Panc1 (cell line): ENCODE data around the gene OSTC. TPM values are rescaled to one million over a fixed set of nuclear protein-coding genes. Genes with fewer than 3 reads are reported as not detected.

Source experiments
- ATAC-seq: fragments of 200-7000 bp; cut with Tn5 transposase; 2 replicates; pipeline ENCODE4 v1.9.1; 2020; ENCODE audit warnings: mild to moderate bottlenecking, moderate library complexity
- BruUV-seq: library from RNA; stranded (reverse); fragments of 400-500 nt; replicated peaks from 2 replicates; lab custom pipeline; 2021; lab: Mats Ljungman, UMichigan
- CTCF ChIA-PET: fragments of 300-600 bp; sonication (Branson Sonifier 250); formaldehyde crosslinking; loops from one replicate; lab custom pipeline; 2022; ENCODE audit warnings: antibody characterized with exemption; lab: Charles Lee
- POLR2A ChIA-PET: fragments of 300-600 bp; sonication (Branson Sonifier 250); formaldehyde crosslinking; loops from one replicate; lab custom pipeline; 2022; ENCODE audit warnings: antibody characterized with exemption; lab: Charles Lee
- DNase-seq: peaks from one replicate; pipeline ENCODE4 v3.0.0-alpha.2; 2010; ENCODE audit warnings: low read depth, low spot score
- H3K27ac ChIP-seq: 2 replicates; pipeline ENCODE4 v1.5.1; 2011; ENCODE audit warnings: mild to moderate bottlenecking, low read length, inconsistent platforms
- H3K27me3 ChIP-seq: fragments of 200-500 bp; sonication (Bioruptor generic); 2 replicates; pipeline ENCODE4 v1.6.0; 2014; ENCODE audit warnings: low read length, inconsistent platforms; ENCODE audit not compliant: control insufficient read depth, insufficient read depth
- H3K36me3 ChIP-seq: fragments of 200-500 bp; sonication (Bioruptor generic); 2 replicates; pipeline ENCODE4 v1.5.1; 2014; ENCODE audit warnings: inconsistent platforms, mild to moderate bottlenecking, low read length, moderate library complexity; ENCODE audit not compliant: control insufficient read depth, insufficient read depth
- H3K4me1 ChIP-seq: 2 replicates; pipeline ENCODE4 v1.5.1; 2011; ENCODE audit warnings: inconsistent platforms, mild to moderate bottlenecking, low read length, moderate library complexity; ENCODE audit not compliant: control insufficient read depth, insufficient read depth
- H3K4me3 ChIP-seq, 2 experiments: 2 replicates each; pipeline ENCODE4 v1.5.1; 2011 to 2012; ENCODE audit warnings: low read depth in 2 of 2, low read length in 2 of 2, mild to moderate bottlenecking in 2 of 2, inconsistent platforms in 1 of 2, moderate library complexity in 1 of 2
- H3K9me3 ChIP-seq: fragments of 200-500 bp; sonication (Bioruptor generic); 2 replicates; pipeline ENCODE4 v1.5.1; 2014; ENCODE audit warnings: low read depth, mild to moderate bottlenecking, inconsistent platforms, low read length, moderate library complexity; ENCODE audit not compliant: control insufficient read depth, insufficient read depth
- POLR2AphosphoS5 ChIP-seq: IDR thresholded peaks from 2 replicates; pipeline ENCODE4 v1.6.1; 2012; ENCODE audit warnings: mild to moderate bottlenecking, low read depth, low read length, moderate library complexity
- SIN3A ChIP-seq: IDR thresholded peaks from 2 replicates; pipeline ENCODE4 v1.6.1; 2012; ENCODE audit warnings: low read depth, mild to moderate bottlenecking, low read length, moderate library complexity, borderline replicate concordance; ENCODE audit not compliant: insufficient read depth
- TCF7L2 ChIP-seq: IDR thresholded peaks from 2 replicates; pipeline ENCODE4 v1.6.1; 2011; ENCODE audit warnings: mild to moderate bottlenecking, low read depth, low read length, inconsistent platforms
- in situ Hi-C: cut with HindIII; loops from 2 replicates; pipeline ENCODE4 v1.10.0; 2016; ENCODE audit warnings: low sequenced_read_pairs, low pct_unique_long_range_greater_than_20kb
- intact Hi-C: fragments of 100-400 bp; cut with micrococcal nuclease; formaldehyde crosslinking; loops from one replicate; pipeline ENCODE4 v1.10.0; 2022; ENCODE audit not compliant: unreplicated experiment
- total RNA-seq: library from RNA; stranded (reverse); gene quantifications from one replicate; pipeline ENCODE4 v1.2.1, GENCODE V29; 2021; ENCODE audit not compliant: unreplicated experiment
- TF ChIP-seq, protein P1 (sequence below): fragments of 450-650 bp; IDR thresholded peaks from 2 replicates; pipeline ENCODE4 v1.5.1; 2017; ENCODE audit warnings: mild to moderate bottlenecking
- TF ChIP-seq, protein P2 (sequence below), 2 experiments: IDR thresholded peaks; 2 replicates each; pipeline ENCODE4 v1.6.1; 2011 to 2012; ENCODE audit warnings: low read depth in 2 of 2, control low read depth in 1 of 2, low read length in 1 of 2, mild to moderate bottlenecking in 1 of 2, moderate library complexity in 1 of 2; ENCODE audit not compliant: insufficient read depth in 1 of 2

OSTC gene
- total RNA-seq, 1 experiment from 2014 or later, result 57.8 TPM

DNA sequence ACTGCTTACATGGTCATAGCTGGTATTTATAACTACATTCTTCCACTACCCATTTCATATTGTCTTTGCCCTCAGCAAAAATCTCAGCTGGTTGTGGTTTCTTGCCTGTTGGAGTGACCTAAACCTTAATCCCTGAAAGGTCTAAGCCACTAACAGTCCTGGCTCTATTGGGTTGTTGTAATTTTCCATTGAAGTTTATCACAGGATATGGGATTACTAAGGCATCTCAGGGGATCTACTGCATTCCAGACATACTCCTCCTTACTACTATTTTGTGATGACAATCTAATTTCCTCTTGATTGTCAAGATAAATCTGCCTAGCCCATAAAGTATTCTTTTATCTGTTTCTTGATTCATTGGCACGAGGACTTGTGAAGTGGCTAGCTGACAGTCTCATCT lies 6.2 kb upstream of the OSTC start:
- Histone ChIP-seq H3K4me3 (no peak overlapping the region), H3K4me1 (no peaks in the 10 kb centered on the region), H3K27ac (no peak overlapping the region), H3K9me3 (no peaks in the 10 kb centered on the region), H3K27me3 (no peaks in the 10 kb centered on the region), H3K36me3 (no peaks in the 10 kb centered on the region)
- ChIA-PET POLR2A (no interaction called here), CTCF (no interaction called here)
- no TSS peak for BruUV-seq
- intact Hi-C loops (no loop called here), in situ Hi-C loops (no loop called here)
- ATAC-seq, result peak; percentile 38
- TF ChIP-seq, protein P1, sequence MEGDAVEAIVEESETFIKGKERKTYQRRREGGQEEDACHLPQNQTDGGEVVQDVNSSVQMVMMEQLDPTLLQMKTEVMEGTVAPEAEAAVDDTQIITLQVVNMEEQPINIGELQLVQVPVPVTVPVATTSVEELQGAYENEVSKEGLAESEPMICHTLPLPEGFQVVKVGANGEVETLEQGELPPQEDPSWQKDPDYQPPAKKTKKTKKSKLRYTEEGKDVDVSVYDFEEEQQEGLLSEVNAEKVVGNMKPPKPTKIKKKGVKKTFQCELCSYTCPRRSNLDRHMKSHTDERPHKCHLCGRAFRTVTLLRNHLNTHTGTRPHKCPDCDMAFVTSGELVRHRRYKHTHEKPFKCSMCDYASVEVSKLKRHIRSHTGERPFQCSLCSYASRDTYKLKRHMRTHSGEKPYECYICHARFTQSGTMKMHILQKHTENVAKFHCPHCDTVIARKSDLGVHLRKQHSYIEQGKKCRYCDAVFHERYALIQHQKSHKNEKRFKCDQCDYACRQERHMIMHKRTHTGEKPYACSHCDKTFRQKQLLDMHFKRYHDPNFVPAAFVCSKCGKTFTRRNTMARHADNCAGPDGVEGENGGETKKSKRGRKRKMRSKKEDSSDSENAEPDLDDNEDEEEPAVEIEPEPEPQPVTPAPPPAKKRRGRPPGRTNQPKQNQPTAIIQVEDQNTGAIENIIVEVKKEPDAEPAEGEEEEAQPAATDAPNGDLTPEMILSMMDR, result no peak
- TF ChIP-seq TCF7L2 (no peak), SIN3A (no peak), POLR2AphosphoS5 (no peak)
- TF ChIP-seq, protein P2, sequence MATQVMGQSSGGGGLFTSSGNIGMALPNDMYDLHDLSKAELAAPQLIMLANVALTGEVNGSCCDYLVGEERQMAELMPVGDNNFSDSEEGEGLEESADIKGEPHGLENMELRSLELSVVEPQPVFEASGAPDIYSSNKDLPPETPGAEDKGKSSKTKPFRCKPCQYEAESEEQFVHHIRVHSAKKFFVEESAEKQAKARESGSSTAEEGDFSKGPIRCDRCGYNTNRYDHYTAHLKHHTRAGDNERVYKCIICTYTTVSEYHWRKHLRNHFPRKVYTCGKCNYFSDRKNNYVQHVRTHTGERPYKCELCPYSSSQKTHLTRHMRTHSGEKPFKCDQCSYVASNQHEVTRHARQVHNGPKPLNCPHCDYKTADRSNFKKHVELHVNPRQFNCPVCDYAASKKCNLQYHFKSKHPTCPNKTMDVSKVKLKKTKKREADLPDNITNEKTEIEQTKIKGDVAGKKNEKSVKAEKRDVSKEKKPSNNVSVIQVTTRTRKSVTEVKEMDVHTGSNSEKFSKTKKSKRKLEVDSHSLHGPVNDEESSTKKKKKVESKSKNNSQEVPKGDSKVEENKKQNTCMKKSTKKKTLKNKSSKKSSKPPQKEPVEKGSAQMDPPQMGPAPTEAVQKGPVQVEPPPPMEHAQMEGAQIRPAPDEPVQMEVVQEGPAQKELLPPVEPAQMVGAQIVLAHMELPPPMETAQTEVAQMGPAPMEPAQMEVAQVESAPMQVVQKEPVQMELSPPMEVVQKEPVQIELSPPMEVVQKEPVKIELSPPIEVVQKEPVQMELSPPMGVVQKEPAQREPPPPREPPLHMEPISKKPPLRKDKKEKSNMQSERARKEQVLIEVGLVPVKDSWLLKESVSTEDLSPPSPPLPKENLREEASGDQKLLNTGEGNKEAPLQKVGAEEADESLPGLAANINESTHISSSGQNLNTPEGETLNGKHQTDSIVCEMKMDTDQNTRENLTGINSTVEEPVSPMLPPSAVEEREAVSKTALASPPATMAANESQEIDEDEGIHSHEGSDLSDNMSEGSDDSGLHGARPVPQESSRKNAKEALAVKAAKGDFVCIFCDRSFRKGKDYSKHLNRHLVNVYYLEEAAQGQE (IDR thresholded peaks at IDR 0.05; ENCODE audit: insufficient read depth in 1 of 2, low read depth in 2 of 2, low read length in 1 of 2), result no peak
- no peak for DNase-seq

DNA sequence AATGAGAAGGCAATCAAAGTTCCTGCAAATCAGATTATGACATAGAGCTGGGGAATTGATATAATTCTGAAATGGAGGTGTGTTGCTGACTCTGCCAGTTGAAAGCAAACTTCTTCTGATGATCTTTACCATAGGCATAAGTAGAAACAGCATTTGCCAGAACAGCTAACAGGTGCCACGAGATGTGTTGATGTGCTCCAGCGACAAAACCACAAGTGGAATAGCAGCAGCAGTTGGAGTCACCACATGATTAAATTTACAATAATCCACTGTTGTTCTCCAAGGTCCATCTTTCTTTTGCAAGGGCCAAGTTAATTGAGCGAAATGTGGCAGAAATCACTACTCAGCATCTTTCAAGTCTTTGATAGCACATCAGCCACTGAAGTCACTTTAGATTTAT lies 3.7 kb upstream of the OSTC start:
- H3K4me3 ChIP-seq, result no peak overlapping the region
- H3K36me3 ChIP-seq, result peaks cover 8% of the 10 kb centered on the region; the same call in 1 of the 2 replicates
- no peaks in the 10 kb centered on the region; the same call in 1 of the 2 replicates for H3K4me1 ChIP-seq
- ChIA-PET POLR2A (no interaction called here), CTCF (no interaction called here)
- no peaks in the 10 kb centered on the region for H3K27me3 ChIP-seq
- no peak for ATAC-seq
- H3K27ac ChIP-seq, result no peak overlapping the region
- in situ Hi-C loops, result no loop called here
- DNase-seq, result no peak
- no peaks in the 10 kb centered on the region for H3K9me3 ChIP-seq
- no TSS peak for BruUV-seq
- TF ChIP-seq POLR2AphosphoS5 (no peak), TCF7L2 (no peak), SIN3A (no peak)
- TF ChIP-seq, protein P1, result no peak
- TF ChIP-seq, protein P2 (IDR thresholded peaks at IDR 0.05; ENCODE audit: insufficient read depth in 1 of 2, low read depth in 2 of 2, low read length in 1 of 2), result no peak
- intact Hi-C loops, result no loop called here
